SHP77 treated with DMSO at 0.1 percent for 48 hours (cell line): ENCODE results near the gene ADGRA3.

Experiments
- DNase-seq: peaks from one replicate; lab custom pipeline; 2025; lab: John Stamatoyannopoulos, UW

ADGRA3 gene

GRCh38 chr4:22508376-22508775 is 7.5 kb downstream of the ADGRA3 start:
- no peak for DNase-seq

GRCh38 chr4:22504922-22505321 is 10.9 kb downstream of the ADGRA3 start:
- DNase-seq = no peak

DNA sequence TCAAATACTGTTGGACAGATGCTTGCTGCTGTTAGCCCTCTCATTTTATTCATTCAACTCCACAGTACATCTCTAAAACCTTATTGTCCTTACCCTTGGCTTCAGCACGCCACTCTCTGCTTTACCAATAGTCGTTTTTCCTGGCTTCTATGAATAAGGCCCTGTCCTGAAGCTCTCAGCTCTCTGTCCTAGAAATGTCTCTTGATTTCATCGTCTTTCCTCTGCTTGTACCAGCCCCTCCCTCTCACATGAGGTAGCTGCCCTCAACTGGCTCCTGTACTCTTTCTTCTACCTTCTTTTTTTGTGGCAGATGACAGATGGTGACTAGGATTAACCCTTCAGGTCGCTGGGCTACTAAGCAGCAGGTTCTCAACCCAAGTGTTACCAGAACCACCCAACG is 11.4 kb downstream of the ADGRA3 start:
- DNase-seq = no peak

- no peak for DNase-seq
Measured at GRCh38 chr4:22502895-22503814, 12.7 kb downstream of the ADGRA3 start.

DNA sequence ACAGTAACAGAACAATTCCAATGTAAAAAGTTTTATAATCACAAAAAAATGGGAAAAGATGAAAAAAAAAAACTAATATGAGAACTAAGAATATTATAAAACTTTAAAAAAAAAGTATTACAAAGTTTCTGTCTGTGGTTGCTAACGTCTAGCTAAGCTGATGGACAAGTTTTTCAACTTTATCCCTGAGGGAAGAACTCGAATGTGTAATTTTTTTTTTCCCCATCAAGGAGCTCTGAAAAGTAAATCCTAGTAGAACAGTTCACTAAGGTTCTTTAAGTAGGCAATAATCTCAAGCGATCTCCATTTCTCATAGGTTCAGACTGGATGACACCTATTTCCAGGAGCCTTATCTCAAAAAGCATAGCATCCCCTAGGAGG is 14.2 kb downstream of the ADGRA3 start:
- DNase-seq = no peak

DNA sequence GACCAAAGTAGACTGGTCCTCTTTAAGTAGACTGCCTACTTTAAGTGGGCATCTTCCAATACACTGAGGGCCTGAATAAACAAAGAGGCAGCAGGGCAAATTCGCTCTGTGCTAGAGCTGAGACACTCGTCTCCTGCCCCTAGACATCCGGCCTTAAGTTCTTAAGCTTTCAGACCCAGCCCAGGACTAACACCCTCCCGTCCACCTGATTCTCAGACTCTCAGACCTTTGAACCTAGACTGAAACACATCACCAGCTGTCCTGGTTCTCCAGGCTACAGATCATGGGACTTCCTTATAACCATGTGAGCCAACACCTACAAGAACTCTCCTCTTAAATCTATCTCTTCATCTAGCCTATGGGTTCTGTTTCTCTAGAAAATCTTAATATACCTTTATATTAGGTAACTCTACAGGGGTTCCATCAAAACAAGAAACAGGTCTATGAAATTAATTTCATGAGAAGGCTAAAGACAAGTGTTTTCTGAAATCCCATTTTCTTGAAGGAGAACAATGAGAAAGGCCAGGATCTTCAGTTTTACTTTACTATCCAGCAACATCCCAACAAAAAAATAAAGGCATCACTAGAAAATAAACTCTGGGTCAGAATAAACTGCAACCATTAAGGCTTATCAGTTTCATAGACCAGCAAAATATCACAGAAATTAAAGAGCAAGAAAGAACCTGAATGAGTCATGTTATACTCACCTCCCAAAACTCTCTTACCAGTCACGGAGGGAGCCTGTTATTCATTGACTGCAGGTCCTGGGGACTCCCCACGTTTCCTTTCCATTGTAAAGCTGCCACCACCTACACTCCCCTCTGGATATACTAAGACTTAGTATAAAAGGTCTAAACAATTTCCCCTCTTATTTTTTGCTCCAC is 14.8 kb downstream of the ADGRA3 start:
- no peak for DNase-seq

DNA sequence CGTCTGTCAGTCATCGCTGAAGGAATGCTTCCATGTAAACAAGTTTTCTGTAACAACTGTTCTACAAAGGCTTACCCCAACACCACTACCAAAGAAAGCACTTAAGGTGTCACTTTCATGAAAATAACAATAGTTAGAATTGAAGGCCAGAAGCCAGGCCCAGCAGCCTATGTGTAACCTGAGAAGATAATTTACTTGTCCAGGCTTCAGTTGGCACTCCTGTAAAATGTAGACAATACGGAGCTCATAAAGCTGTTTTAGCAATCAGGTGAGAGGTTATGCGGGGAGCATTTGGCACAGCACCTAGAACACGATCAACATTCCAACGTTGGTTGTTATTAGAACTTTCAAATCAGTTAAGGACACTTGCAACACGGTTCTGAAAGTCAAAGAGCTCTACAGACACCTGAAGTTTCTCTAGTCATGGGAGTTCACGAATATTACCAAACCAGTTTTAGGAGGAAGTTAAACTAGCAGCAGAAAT is 15.7 kb downstream of the ADGRA3 start:
- DNase-seq = no peak

DNA sequence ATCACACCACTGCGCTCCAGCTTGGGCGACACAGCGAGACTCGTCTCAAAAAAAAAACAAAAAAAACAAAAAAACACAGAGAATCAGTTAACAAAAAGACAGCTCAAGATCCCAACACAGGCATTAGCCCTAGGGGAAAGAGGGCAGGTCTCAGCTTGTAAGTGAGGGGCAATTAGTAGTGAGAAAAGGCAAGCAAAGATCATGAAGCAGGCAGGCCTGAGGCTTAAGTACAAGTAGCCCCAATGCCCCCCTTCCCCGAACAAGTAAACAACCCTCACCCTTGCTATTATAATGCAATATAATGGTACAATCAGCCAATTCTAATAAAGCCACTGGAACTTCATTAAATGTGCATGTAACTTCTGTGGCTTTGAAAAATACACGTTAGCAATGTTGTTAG is 17.0 kb downstream of the ADGRA3 start:
- DNase-seq = no peak

- DNase-seq = no peak
Measured at GRCh38 chr4:22496165-22496813, 19.6 kb downstream of the ADGRA3 start.

GRCh38 chr4:22493523-22493922 is 22.3 kb downstream of the ADGRA3 start:
- no peak for DNase-seq

DNA sequence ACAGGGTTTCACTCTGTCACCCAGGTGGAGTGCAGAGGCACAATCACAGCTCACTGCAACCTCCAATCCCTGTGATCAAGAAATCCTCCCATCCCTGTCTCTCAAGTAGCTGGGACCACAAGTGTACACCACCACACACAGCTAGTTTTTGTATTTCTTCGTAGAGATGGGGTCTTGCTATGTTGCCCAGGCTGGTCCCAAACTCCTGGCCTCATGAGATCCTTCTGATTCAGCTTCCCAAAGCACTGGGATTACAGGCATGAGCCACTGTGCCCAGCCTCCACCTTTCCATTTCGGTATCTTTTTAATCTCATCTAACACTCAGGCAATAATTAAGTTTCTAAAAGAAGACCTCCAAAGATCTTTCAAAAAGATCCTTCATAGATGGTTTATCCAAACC is 22.9 kb downstream of the ADGRA3 start:
- DNase-seq = no peak

DNA sequence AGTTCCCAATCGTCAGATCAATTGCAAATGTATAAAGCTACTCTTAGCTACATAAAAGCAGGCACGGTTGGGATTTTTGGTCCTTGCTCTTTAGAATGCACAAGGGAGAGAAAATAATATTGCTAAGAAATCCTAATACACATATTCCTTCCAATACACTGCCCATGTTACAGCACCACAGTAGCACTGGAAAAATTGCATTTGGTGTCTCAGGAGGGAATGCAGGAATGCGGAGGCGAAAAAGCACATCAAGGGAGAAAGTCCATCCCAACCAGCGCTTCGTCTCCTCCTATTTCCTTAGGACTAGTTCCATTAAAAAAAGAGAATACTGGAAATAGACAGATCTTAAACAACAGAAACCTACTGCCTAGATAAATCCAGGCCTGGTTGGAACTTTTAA is 23.9 kb downstream of the ADGRA3 start:
- DNase-seq = no peak

GRCh38 chr4:22490718-22491315 is 25.0 kb downstream of the ADGRA3 start:
- no peak for DNase-seq

GRCh38 chr4:22488106-22488505 is 27.8 kb downstream of the ADGRA3 start:
- no peak for DNase-seq

- no peak for DNase-seq
Measured at GRCh38 chr4:22487328-22487727, 28.5 kb downstream of the ADGRA3 start.

DNA sequence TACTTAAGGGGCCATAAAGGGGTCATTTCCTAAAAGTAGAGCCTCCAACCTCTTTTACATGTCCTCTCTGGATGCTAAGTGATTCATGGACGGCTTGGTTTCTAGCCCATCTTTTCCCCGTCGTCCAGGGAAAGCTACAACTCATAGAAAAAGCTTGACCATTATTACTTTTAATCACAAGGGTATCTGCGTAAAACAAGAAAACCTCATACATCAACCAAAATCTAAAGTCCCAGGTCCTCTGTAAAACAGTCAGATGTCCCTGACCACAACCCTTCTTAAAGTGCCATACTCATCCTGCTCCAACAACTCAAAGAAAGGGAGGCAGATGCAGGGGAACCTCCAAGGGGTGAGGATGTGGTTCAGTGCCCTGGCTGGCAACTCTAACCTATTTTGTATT is 29.6 kb downstream of the ADGRA3 start:
- DNase-seq = no peak

DNA sequence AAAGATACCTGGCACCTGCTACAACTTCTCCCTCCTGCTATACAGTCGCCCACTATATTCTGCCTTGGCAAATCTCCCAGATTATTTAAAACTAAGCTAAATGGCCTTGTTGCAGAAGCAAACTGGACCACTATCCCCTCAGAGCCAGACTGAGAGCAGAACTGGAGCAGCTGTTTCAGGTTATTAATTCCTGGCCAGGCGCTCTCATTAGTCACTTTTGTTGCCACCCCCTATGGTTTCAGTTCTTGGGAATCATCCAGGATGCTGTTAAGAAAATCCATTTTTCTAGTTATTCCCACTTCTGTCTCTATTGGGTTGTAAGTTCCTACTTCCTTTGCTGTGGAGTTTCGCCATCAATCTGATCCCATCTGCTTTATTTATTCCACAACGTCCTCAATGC is 30.1 kb downstream of the ADGRA3 start:
- no peak for DNase-seq

DNA sequence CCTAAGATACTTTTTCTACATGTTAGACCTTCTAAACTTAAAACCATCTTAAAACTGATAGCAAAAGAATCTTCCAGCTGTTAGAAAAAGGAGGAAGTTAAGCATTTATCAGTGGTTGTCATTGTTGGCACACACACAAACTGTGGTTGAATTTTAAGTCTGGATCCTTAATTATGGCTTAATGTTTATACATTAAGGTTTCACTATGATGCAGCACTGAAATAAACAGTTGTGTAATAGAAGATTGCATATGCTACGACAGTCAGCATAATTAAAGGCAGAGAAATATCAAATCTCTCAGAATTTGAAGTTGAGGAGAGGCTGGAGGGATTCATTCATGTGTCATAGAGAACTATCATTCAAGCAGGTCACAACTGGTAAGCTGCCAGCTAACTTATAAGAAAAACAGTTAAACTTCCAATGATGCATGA is 32.3 kb downstream of the ADGRA3 start:
- no peak for DNase-seq

GRCh38 chr4:22482250-22483127 is 33.4 kb downstream of the ADGRA3 start:
- no peak for DNase-seq

- no peak for DNase-seq
Measured at GRCh38 chr4:22480675-22481327, 35.1 kb downstream of the ADGRA3 start.
